GM18508 (cell line): ENCODE measurements around the gene SRPRB.

Source experiments
- ATAC-seq: cut with Tn5 transposase; IDR thresholded peaks from one replicate; pipeline ENCODE4 v1.9.1; 2021; ENCODE audit warnings: moderate number of reproducible peaks; ENCODE audit not compliant: insufficient read depth, unreplicated experiment

SRPRB gene

DNA sequence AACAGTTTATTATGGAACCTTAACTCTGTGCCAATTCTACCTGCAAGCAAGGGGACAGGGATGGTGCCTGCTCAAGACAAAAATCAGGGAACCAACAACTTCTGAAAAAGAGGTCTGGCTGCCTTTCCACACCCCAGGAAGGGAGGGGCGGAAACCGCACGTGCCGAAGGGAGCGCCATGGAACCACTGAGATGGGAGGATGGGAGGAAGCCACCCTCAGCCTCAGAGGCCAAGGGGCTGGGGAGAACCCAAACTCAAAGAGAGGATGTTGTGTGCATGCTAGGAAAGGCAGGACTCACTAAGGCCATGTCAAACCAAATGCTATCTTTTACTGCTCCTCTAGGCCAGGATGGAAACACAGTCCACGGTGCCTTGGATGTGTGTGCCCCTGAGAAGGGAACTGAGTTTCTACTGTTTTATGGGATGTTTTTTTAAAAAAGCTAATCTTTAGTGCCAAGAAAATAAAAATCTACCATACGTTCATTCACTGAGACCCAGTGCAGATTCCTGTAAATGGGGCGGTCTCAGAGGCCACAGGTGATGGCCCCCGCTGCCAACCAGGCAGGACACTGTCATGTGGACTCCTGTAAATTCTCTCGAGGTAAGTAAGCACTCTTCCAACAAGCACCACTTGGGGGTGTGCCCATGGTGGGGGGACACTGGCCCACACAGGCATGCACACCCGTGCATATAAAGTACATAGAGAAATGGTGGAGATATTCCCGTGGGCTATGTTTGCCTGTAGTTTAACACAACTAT is 20.5 kb downstream of the SRPRB start:
- ATAC-seq = no peak

DNA sequence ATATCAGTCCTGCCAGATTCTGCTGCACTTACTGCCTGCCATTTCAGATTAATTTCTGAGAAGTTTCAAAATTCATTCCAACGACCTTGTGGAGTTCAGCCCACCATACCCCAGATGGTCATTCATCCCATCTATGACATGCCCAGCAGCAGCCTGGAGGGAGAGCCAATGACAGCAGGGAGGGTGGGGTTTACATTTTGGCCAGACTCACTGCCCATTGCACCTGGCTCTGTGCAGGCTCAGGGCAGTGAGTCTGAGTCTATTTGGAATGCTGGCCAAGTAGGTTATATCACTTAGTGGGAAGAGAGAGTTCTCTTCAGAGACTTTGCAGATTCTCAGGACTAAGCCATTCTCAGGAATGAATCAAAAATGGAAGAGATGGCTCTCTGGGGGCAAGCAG is 21.5 kb downstream of the SRPRB start:
- ATAC-seq = no peak

DNA sequence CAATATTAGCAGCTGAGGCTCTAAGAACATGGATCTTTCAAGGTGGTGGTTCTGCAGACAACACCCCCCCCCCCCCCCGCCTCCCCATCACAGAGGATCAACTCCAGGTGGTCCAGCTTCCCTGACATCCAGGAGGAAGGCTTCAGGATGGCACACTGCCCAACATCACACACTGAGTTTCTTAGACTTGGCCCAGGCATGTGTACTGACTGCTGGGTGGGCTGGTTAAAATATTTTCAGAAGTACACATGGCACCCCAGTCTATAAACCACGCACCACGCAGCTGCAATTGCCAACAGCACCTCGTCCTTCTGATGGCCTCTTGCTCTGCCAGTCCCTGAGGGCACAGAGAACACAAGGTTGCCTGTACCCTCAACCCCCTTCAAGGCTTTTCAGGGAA is 22.1 kb downstream of the SRPRB start:
- ATAC-seq = no peak

DNA sequence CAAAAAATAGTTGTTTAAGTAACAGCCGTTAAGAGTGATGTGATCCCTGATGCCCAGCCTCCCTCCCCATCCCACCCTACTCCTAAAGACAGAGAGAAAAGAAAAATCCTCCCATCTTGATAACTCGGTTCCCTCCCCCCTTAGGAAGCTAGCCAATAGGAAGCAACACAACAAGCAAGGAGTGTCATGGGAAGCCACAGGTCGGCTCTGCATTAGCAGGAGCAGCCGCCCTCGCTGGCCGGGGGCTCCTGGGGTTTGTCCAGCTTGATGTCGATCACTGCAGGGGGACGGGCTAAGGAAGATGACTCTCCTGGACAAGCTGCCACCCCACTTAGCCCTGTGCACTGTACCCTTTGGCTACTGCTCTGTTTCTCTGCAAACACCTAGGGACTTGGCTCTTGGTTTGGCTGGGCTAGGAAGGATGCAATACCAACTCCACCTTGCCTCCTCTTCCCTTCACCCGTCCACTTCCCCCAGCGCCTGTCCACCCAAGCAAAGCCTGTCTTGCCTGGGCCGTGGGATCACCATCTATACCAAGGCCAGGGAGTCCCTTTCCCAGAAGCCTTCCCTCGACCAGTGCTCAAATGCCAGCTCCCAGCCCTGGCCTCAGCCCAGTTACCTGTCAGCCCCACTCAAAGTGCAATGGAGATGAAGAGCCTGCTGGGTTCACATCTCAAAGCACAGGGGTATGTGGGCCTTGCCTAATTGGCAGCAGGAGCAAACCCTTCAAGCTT is 23.1 kb downstream of the SRPRB start:
- ATAC-seq = no peak

DNA sequence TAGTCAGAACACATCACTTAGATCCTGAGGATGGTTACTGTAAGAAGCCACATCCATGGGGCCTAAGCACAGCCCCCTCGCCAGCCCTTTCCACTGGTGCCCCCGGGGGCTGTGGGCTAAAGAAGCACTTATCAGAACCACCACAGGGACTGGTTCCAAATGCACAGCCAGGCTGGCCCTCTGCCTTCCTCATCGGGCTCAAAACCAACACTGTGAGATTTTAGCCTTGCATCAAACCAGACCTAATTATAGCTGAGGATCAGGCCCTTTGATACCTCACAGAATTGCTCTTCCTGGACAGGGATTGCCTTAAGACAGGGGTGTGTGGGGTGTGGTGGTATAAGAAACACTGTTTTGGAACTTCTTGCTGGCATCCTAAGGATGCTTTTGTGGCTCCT is 23.7 kb downstream of the SRPRB start:
- no peak for ATAC-seq

DNA sequence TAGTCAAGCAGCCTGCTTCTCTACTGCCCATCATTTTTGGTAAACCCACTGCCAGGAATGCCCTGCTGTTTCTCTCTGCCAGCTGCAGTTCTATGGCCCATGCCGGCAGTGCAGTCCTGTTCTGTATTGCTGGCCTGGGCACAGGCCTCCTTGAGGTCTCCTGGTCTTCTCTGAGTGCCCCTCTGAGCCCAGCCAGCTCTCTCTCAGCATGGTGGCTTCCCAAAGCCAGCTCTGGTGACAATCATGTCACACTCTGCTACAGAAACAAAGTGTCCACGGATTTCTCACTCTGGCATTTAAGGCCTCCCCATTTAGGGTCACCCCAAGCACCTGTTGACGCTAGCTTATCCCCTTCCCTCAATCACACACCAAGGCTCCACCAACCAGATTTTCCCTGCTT is 24.5 kb downstream of the SRPRB start:
- ATAC-seq = no peak

DNA sequence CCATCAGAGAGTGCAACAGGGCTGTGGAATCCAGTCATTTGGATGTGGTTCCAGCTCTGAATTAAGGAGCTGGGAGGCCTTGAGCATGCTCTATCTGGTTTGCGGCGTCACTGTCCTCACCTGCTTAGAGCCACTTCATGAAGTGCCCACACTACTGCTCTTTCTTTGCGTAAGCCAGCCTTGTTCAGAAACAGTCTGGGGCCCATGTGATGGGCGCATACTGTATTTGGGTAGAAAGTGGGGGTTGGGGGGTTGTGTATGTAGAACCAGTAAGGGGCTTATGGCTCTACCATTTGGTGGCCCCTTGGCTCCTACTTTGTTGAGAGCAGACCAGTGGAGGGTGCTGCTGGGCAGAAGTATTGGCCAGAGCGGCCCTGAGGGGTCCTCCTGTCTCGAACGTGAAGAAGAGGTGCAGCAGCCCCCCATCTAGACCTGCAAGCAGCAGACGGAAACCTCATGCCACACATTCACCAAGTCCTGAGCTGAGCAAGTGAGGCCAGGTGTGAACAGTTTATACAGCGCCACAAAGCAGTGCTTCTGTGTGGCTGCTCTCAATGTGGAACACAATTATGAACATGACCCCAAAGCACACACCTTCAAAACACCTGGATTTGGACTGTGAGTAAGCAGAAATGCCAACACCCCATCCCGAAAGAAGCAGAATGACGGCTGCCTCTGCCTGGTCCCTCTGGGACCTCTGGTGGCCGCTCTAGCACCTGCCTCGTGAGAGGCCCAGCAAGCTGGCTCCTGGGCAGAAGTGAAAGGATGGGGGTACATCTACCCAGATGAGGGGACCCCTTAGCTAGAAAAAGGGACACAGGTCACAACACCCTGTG is 26.6 kb downstream of the SRPRB start:
- no peak for ATAC-seq

DNA sequence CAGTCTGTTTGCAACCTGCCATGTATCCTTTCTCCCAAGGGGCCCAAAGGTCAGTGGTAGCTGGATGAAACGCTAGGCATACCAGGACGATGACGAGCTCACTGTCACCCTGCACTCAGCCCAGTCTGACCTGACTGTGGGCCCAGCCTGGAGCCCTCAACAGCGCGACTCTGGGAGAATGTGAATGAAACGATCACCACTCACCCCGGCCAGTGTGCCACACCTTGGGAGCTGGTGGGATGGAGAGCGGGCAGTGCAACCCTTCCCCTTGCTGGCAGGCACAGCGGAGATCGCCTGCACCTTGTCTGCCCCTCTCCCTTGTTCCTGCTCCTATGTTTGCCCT is 27.2 kb downstream of the SRPRB start:
- no peak for ATAC-seq

DNA sequence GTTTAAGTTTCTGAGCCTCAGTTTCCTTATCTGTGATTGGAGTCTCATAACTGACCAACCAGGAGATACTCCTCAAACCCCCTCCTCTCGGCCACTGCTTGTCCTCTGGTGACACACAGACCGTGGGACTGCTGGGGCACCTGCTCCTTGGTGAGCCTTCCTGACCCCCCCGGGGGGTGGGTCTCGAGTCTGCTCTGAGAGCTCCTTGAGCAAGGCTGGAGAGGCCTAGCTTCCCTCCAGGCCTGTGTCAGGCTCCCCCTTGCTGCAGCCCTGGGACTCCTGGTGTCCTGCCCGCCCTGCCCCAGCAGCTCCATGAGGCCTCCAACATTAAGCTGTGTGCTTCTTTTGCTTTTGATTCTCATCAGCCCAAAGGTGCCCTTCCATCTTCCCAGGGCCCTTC is 27.7 kb downstream of the SRPRB start:
- no peak for ATAC-seq

DNA sequence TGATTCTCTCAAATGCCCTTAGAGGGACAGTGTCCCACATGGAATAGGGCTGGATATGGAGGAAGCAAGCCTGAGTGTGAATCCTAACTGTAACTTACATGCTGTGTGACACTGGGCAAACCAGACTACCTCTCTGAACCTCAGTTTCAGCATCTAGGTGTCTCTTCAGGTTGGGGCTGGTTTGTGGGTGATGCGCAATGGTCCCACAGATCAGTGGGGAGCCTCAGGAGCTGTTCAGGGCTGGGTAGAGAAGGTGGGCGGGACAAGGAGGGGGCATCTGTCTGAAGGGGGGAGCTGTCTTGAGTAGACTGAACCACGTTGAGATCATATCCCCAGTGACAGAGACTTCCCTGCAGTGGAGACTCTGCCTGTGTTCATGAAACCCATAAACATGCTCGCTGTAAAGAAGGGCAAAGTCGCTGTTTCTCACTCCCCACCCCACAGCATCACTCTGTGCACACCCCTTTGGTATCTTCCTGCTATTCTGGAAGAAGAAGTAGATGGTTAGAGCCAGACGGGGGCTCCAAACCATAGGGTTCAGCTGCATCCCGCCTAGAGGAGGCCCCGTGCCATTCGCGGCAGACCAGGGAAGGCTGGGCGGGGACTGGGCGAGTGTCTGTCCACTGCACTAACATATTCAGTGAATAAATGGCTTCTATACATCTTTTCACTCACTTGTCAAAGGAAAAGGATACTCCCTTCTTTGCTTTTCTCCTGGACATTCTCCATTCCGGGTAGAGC is 28.4 kb downstream of the SRPRB start:
- ATAC-seq = no peak

DNA sequence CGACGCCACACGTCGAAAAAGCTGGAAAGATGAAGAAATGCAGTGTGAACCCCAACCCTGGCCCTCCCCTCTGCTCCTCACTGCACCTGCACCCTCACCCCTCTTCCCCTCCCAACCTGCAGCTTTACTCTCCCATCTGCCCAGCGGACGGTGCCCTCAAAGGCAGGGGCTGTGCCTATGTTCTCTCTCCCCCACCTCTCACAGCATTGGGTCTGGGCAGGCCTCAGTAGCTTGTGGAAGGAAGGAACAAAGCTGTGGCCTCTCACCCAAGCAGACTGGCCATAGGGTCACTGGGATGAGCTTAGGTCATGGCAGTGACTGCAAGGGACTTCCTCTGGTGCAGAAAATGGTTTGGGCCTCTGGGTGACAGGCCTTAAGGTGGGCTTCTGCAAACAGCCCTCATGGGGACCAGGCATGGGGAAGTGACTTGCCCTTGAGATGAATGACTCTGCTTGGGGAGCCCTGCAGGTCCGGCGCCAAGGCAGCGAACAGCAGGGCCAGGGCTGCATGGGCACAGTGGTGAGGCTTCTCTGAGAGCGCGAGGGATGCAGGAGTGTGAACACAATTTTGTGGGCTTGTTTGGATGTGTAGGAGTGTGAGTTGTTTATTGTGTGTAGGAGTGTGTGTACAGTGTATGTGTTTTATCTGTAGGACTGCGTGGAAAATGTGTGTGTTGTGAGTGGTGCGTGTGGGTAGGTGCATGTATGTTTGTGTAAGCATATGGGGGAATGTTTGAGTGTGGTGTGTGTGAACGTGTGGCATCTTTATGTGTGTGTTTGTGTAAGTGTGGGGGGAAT is 29.2 kb downstream of the SRPRB start:
- no peak for ATAC-seq

DNA sequence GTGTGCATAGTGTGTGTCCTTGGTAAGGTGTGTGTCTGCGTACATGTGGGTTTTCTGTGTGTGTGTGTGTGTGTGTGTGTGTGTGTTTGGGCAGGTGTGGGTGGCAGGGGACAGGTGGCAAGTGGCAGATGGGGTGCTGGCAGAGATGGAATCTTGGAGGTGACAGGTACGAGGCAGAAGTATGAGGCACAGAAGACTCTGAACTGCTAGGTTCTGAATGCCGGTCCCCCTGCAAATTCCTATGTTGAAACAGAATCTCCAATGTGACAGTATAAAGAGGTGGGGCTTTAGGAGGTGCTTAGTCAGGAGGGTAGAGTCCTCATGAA is 29.8 kb downstream of the SRPRB start:
- ATAC-seq = no peak

DNA sequence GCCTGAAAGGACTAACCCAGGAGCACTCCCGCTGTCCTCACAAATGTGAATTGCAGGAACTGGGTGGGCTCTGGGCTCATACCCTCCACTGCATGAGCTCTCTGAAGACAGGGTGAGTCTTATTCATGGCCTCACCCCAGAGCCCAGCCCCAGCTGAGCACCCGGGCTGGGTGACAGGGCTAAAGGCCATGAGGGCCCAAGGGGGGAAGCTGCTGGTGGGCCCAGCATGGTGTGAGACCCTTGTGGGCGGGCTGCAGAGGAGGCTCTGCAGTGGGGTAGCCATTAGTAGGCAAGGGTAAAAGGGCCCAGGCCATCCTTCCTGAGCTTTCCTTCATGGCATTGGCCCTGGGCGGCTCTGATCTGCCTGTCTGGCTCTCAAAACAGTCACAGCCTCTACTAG is 30.3 kb downstream of the SRPRB start:
- ATAC-seq = no peak

DNA sequence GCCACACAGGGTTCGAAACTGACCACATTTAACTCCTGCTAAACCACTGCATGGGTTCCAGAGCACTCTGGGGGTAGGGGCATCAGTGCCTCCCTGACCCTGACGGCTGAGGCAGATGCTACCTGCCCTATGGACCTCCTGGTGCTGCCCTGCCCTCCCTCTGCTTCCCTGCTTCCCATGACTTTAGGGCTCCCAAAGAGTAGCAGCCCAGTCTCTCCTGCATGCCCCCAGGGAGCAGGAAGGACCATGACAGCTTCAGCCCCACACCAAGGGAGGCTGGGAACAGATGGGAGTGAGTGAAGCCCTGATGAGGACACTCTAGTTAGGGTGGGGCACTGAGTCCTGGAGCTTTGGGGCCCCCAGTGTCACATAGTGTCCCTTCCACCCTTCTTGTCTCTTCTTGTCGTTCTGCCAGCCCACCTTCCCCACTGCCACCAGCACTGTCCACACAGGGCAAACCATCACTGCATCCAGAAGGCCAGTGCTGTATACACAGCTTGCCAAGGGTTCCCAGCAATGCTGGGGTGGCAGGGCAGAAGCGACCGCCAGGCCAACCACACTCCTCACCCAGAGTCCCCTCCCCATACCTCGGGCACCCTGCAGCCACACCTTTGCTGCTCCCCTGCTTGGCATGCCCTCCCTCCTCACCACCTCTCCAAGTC is 31.0 kb downstream of the SRPRB start:
- ATAC-seq = no peak

DNA sequence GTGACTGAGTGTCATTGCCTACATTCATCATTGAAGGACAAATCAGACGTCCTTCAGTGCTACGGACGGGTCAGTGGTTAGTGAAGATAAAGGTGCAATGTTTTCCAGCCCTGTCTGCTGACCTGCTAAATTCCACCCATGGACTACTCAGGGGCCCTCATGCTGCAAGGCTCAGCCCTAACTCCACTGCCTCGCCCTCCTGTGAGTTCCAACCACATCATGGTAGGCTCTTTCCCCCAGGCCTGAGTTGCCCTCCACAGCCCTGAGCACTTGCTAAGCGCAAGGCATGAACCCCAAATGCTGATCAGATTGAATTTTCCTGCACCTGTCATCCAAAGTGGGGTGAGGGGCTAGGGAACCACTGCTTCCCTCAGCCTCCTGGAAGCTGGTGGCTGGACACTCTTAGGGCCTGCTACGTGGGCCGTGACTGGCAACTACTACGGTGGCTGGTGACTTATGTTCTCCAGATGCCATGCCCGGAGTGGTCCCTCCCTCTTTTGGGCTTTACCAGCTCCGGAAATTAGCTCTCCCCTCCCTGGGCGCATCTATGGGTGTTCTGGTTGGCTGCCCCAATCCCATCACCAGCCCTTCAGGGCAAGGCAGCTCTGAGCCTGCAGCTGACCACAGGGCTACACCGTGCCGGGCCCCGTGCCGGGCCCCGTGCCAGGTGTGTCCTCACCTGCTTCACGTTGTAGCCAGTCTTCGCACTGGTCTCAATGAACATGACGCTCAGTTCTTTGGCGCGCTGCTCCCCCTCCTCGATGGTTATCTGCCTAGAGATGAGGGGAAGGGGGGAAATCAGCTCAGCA is 32.1 kb downstream of the SRPRB start:
- no peak for ATAC-seq

DNA sequence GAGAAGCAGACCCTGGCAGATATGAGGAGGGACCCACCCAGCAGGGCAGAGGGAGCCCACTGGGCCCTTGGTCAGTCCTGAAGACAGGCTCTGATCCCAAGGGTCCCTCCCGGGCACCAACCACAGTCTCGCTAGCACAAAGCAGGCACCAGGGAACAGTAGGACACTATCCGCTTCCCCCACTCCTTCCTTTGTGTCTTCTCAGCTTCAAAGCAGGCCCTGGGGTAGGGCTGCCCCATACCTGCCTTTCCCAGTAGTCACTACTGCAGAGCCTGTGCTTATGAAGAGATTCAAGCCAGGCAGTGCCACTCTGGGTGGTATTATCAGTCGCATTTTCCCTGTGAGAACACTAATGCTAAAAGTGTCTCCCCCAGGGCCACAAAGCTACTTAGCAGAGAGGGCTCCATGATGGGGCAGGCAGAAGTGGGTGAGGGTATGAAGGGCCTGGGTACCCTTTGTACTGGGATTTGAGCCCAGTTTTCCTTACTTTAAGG is 32.7 kb downstream of the SRPRB start:
- ATAC-seq = no peak

DNA sequence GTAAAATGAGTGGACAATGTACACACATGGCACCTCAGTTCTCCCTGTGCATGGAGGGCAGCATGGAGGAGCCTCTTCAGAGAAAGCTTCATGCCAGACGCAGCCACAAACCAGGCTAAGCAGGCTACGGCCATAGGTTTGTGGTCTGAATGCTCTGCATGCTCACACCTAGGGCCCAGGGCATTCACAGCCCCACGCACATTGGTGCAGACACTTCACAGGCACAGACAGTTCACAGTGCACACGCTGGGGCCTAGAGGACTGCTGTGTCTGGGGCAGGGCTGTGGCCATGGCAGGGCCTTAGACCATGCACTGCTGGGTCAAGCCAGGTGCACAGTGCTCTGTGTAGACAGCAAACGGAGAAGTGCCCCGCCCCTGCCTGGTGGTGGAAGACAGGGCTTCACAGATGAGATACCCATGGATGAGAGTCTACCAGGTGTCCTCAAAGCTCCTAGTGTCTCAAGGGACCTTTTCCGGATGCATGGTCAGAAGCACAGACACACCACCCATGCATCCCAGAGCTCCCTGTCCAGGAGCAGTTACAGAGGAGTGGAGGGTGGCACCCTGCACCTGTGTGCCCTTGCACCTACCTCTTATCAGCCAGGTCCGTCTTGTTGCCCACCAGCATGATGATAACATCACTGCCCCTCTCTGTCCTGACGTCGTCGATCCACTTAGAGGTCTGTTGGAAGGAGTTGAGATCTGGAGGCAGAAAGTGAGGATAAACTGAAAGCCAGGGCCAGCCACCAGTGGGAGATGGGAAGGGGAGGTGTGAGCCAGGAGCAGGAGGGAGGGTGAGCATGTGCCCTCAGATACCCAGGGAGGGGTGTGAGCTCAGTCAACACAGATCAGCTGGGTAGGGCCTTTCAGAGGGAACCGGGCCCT is 33.5 kb downstream of the SRPRB start:
- no peak for ATAC-seq
